HL-60 (cell line): ENCODE results near the gene PPIP5K2.

Source experiments
- TF ChIP-seq, protein P1 (sequence below): IDR thresholded peaks from 2 replicates; pipeline ENCODE4 v1.6.1; 2012; ENCODE audit warnings: low read depth; ENCODE audit not compliant: insufficient replicate concordance
- TF ChIP-seq, protein P2 (sequence below): IDR thresholded peaks from one replicate; pipeline ENCODE4 v1.5.1; 2011; ENCODE audit warnings: low read length, control low read depth, inconsistent platforms; ENCODE audit not compliant: insufficient read depth

DNA sequence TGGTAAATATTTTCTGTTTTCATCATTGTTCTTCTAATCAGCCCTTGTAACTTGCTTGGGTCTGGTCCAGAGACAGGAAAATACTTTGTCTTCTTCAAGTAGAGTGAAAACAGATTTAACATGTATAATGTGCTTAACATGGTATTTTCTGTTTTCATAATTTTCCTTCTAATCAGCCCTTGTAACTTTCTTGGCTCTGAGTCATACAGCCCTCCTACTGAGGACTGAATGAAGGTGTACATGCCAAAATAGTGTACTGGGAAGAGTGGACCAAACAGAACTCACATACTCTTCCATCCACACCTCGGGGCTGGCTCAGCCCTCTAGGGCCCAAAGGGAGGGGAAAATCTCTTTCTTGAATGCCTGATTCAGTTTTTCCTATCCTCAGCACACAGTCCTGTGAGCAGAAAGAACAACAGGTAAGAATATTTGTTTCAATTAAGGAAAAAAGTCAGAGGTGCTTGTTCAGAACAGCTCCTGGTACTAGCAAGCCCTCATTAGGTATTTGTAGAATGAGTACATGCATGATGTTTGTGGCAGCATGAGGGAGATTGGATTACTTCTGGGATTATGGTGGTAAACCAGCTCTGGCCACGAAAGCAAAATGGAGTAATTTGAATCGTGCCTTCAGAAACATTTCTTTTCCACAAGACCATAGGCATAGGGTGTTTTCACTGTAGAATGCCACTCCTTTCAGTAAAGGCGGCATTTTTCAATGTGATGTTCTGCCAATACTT lies 114.3 kb downstream of the PPIP5K2 start:
- TF ChIP-seq, protein P1, sequence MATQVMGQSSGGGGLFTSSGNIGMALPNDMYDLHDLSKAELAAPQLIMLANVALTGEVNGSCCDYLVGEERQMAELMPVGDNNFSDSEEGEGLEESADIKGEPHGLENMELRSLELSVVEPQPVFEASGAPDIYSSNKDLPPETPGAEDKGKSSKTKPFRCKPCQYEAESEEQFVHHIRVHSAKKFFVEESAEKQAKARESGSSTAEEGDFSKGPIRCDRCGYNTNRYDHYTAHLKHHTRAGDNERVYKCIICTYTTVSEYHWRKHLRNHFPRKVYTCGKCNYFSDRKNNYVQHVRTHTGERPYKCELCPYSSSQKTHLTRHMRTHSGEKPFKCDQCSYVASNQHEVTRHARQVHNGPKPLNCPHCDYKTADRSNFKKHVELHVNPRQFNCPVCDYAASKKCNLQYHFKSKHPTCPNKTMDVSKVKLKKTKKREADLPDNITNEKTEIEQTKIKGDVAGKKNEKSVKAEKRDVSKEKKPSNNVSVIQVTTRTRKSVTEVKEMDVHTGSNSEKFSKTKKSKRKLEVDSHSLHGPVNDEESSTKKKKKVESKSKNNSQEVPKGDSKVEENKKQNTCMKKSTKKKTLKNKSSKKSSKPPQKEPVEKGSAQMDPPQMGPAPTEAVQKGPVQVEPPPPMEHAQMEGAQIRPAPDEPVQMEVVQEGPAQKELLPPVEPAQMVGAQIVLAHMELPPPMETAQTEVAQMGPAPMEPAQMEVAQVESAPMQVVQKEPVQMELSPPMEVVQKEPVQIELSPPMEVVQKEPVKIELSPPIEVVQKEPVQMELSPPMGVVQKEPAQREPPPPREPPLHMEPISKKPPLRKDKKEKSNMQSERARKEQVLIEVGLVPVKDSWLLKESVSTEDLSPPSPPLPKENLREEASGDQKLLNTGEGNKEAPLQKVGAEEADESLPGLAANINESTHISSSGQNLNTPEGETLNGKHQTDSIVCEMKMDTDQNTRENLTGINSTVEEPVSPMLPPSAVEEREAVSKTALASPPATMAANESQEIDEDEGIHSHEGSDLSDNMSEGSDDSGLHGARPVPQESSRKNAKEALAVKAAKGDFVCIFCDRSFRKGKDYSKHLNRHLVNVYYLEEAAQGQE = no peak
- TF ChIP-seq, protein P2, sequence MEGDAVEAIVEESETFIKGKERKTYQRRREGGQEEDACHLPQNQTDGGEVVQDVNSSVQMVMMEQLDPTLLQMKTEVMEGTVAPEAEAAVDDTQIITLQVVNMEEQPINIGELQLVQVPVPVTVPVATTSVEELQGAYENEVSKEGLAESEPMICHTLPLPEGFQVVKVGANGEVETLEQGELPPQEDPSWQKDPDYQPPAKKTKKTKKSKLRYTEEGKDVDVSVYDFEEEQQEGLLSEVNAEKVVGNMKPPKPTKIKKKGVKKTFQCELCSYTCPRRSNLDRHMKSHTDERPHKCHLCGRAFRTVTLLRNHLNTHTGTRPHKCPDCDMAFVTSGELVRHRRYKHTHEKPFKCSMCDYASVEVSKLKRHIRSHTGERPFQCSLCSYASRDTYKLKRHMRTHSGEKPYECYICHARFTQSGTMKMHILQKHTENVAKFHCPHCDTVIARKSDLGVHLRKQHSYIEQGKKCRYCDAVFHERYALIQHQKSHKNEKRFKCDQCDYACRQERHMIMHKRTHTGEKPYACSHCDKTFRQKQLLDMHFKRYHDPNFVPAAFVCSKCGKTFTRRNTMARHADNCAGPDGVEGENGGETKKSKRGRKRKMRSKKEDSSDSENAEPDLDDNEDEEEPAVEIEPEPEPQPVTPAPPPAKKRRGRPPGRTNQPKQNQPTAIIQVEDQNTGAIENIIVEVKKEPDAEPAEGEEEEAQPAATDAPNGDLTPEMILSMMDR = no peak
